ENCODE results near the gene FRMD5. TPM values are rescaled to one million over a fixed set of nuclear protein-coding genes. Genes with fewer than 3 reads are reported as not detected.

The FRMD5 gene
- total RNA-seq, 4 donors from 2014 or later: 0.24 to 0.94 (median 0.67) TPM; not detected in 1

- Histone ChIP-seq H3K27ac (no peak overlapping the region), H3K9me3 (no peaks in the 10 kb centered on the region), H3K36me3 (no peaks in the 10 kb centered on the region), H3K4me1 (no peaks in the 10 kb centered on the region), H3K27me3 (no peaks in the 10 kb centered on the region), H3K4me3 (replicated peaks in 1 of 3) (no peak overlapping the region)
- TF ChIP-seq POLR2A (IDR thresholded peaks at IDR 0.05) (no peak), CTCF (IDR thresholded peaks at IDR 0.05) (no peak)
- no peak for DNase-seq
- 81 to 84% methylated on average over 1 of the region's 1 CpG for WGBS, 2 donors
- intact Hi-C loops (cut with DNase I): no loop called here
Measured at GRCh38 chr15:44157679-44158078, 37.4 kb downstream of the FRMD5 start.

GRCh38 chr15:44153352-44153751 lies 41.7 kb downstream of the FRMD5 start:
- Histone ChIP-seq H3K4me3 (replicated peaks in 1 of 3) (no peak overlapping the region), H3K4me1 (no peaks in the 10 kb centered on the region), H3K27me3 (no peaks in the 10 kb centered on the region), H3K36me3 (no peaks in the 10 kb centered on the region), H3K27ac (no peak overlapping the region), H3K9me3 (no peaks in the 10 kb centered on the region)
- intact Hi-C loops (cut with DNase I): no loop called here
- whole genome bisulfite sequencing, 2 donors: 89 to 93% methylated on average over 4 of the region's 4 CpGs
- TF ChIP-seq CTCF (IDR thresholded peaks at IDR 0.05): no peak
- TF ChIP-seq POLR2A (IDR thresholded peaks at IDR 0.05): no peak
- DNase-seq: no peak

- no peaks in the 10 kb centered on the region for H3K36me3 ChIP-seq
- no peaks in the 10 kb centered on the region for H3K27me3 ChIP-seq
- no peaks in the 10 kb centered on the region for H3K4me1 ChIP-seq
- H3K27ac ChIP-seq: no peak overlapping the region
- no peak overlapping the region for H3K4me3 ChIP-seq (replicated peaks in 1 of 3)
- 91 to 95% methylated on average over 1 of the region's 1 CpG for WGBS, 2 donors
- no peaks in the 10 kb centered on the region for H3K9me3 ChIP-seq
- no peak for DNase-seq
- intact Hi-C loops (cut with DNase I): no loop called here
- TF ChIP-seq CTCF (IDR thresholded peaks at IDR 0.05): no peak
- TF ChIP-seq POLR2A (IDR thresholded peaks at IDR 0.05): no peak
Measured at GRCh38 chr15:44149224-44149623, 45.8 kb downstream of the FRMD5 start.

GRCh38 chr15:44148580-44148979 lies 46.5 kb downstream of the FRMD5 start:
- DNase-seq: no peak
- H3K27ac ChIP-seq: no peak overlapping the region
- H3K9me3 ChIP-seq: no peaks in the 10 kb centered on the region
- no peaks in the 10 kb centered on the region for H3K27me3 ChIP-seq
- no peaks in the 10 kb centered on the region for H3K4me1 ChIP-seq
- H3K36me3 ChIP-seq: no peaks in the 10 kb centered on the region
- no peak for TF ChIP-seq POLR2A (IDR thresholded peaks at IDR 0.05)
- intact Hi-C loops (cut with DNase I): no loop called here
- H3K4me3 ChIP-seq (replicated peaks in 1 of 3): no peak overlapping the region
- WGBS, 2 donors: 81 to 89% methylated on average over 2 of the region's 2 CpGs

GRCh38 chr15:44147636-44148035 lies 47.4 kb downstream of the FRMD5 start:
- TF ChIP-seq POLR2A (IDR thresholded peaks at IDR 0.05) (no peak), CTCF (IDR thresholded peaks at IDR 0.05) (no peak)
- Histone ChIP-seq H3K9me3 (no peaks in the 10 kb centered on the region), H3K27me3 (no peaks in the 10 kb centered on the region), H3K27ac (no peak overlapping the region), H3K4me3 (replicated peaks in 1 of 3) (no peak overlapping the region), H3K36me3 (no peaks in the 10 kb centered on the region), H3K4me1 (no peaks in the 10 kb centered on the region)
- DNase-seq: no peak
- intact Hi-C loops (cut with DNase I): no loop called here

- Histone ChIP-seq H3K4me3 (replicated peaks in 1 of 3) (no peak overlapping the region), H3K27ac (no peak overlapping the region), H3K9me3 (no peaks in the 10 kb centered on the region), H3K27me3 (no peaks in the 10 kb centered on the region), H3K4me1 (no peaks in the 10 kb centered on the region), H3K36me3 (no peaks in the 10 kb centered on the region)
- DNase-seq: no peak
- intact Hi-C loops (cut with DNase I): no loop called here
- no peak for TF ChIP-seq CTCF (IDR thresholded peaks at IDR 0.05)
- no peak for TF ChIP-seq POLR2A (IDR thresholded peaks at IDR 0.05)
- WGBS, 2 donors: 70 to 79% methylated on average over 3 of the region's 3 CpGs
Measured at GRCh38 chr15:44145495-44145894, 49.6 kb downstream of the FRMD5 start.
